Panc1 (cell line): Measurements from ENCODE around the gene ZNF555. TPM values are rescaled to one million over a fixed set of nuclear protein-coding genes. Genes with fewer than 3 reads are reported as not detected.
"Not testable (repeated sequence)": the region's sequence is repeated elsewhere in the genome, so short reads cannot be mapped to it uniquely, and the experiment has no call there.

Experiments used
- ATAC-seq: fragments of 200-7000 bp; cut with Tn5 transposase; 2 replicates; pipeline ENCODE4 v1.9.1; 2020; ENCODE audit warnings: mild to moderate bottlenecking, moderate library complexity
- BruUV-seq: library from RNA; stranded (reverse); fragments of 400-500 nt; replicated peaks from 2 replicates; lab custom pipeline; 2021; lab: Mats Ljungman, UMichigan
- CTCF ChIA-PET: fragments of 300-600 bp; sonication (Branson Sonifier 250); formaldehyde crosslinking; loops from one replicate; lab custom pipeline; 2022; ENCODE audit warnings: antibody characterized with exemption; lab: Charles Lee
- POLR2A ChIA-PET: fragments of 300-600 bp; sonication (Branson Sonifier 250); formaldehyde crosslinking; loops from one replicate; lab custom pipeline; 2022; ENCODE audit warnings: antibody characterized with exemption; lab: Charles Lee
- DNase-seq: peaks from one replicate; pipeline ENCODE4 v3.0.0-alpha.2; 2010; ENCODE audit warnings: low read depth, low spot score
- H3K27ac ChIP-seq: 2 replicates; pipeline ENCODE4 v1.5.1; 2011; ENCODE audit warnings: mild to moderate bottlenecking, low read length, inconsistent platforms
- H3K27me3 ChIP-seq: fragments of 200-500 bp; sonication (Bioruptor generic); 2 replicates; pipeline ENCODE4 v1.6.0; 2014; ENCODE audit warnings: low read length, inconsistent platforms; ENCODE audit not compliant: control insufficient read depth, insufficient read depth
- H3K36me3 ChIP-seq: fragments of 200-500 bp; sonication (Bioruptor generic); 2 replicates; pipeline ENCODE4 v1.5.1; 2014; ENCODE audit warnings: inconsistent platforms, mild to moderate bottlenecking, low read length, moderate library complexity; ENCODE audit not compliant: control insufficient read depth, insufficient read depth
- H3K4me1 ChIP-seq: 2 replicates; pipeline ENCODE4 v1.5.1; 2011; ENCODE audit warnings: inconsistent platforms, mild to moderate bottlenecking, low read length, moderate library complexity; ENCODE audit not compliant: control insufficient read depth, insufficient read depth
- H3K4me3 ChIP-seq, 2 experiments: 2 replicates each; pipeline ENCODE4 v1.5.1; 2011 to 2012; ENCODE audit warnings: low read depth in 2 of 2, low read length in 2 of 2, mild to moderate bottlenecking in 2 of 2, inconsistent platforms in 1 of 2, moderate library complexity in 1 of 2
- H3K9me3 ChIP-seq: fragments of 200-500 bp; sonication (Bioruptor generic); 2 replicates; pipeline ENCODE4 v1.5.1; 2014; ENCODE audit warnings: low read depth, mild to moderate bottlenecking, inconsistent platforms, low read length, moderate library complexity; ENCODE audit not compliant: control insufficient read depth, insufficient read depth
- POLR2AphosphoS5 ChIP-seq: IDR thresholded peaks from 2 replicates; pipeline ENCODE4 v1.6.1; 2012; ENCODE audit warnings: mild to moderate bottlenecking, low read depth, low read length, moderate library complexity
- SIN3A ChIP-seq: IDR thresholded peaks from 2 replicates; pipeline ENCODE4 v1.6.1; 2012; ENCODE audit warnings: low read depth, mild to moderate bottlenecking, low read length, moderate library complexity, borderline replicate concordance; ENCODE audit not compliant: insufficient read depth
- TCF7L2 ChIP-seq: IDR thresholded peaks from 2 replicates; pipeline ENCODE4 v1.6.1; 2011; ENCODE audit warnings: mild to moderate bottlenecking, low read depth, low read length, inconsistent platforms
- in situ Hi-C: cut with HindIII; loops from 2 replicates; pipeline ENCODE4 v1.10.0; 2016; ENCODE audit warnings: low sequenced_read_pairs, low pct_unique_long_range_greater_than_20kb
- intact Hi-C: fragments of 100-400 bp; cut with micrococcal nuclease; formaldehyde crosslinking; loops from one replicate; pipeline ENCODE4 v1.10.0; 2022; ENCODE audit not compliant: unreplicated experiment
- total RNA-seq: library from RNA; stranded (reverse); gene quantifications from one replicate; pipeline ENCODE4 v1.2.1, GENCODE V29; 2021; ENCODE audit not compliant: unreplicated experiment
- TF ChIP-seq, protein P1 (sequence below), 2 experiments: IDR thresholded peaks; 2 replicates each; pipeline ENCODE4 v1.6.1; 2011 to 2012; ENCODE audit warnings: low read depth in 2 of 2, control low read depth in 1 of 2, low read length in 1 of 2, mild to moderate bottlenecking in 1 of 2, moderate library complexity in 1 of 2; ENCODE audit not compliant: insufficient read depth in 1 of 2
- TF ChIP-seq, protein P2 (sequence below): fragments of 450-650 bp; IDR thresholded peaks from 2 replicates; pipeline ENCODE4 v1.5.1; 2017; ENCODE audit warnings: mild to moderate bottlenecking

Gene ZNF555
- total RNA-seq, 1 experiment from 2014 or later, result 7.3 TPM

DNA sequence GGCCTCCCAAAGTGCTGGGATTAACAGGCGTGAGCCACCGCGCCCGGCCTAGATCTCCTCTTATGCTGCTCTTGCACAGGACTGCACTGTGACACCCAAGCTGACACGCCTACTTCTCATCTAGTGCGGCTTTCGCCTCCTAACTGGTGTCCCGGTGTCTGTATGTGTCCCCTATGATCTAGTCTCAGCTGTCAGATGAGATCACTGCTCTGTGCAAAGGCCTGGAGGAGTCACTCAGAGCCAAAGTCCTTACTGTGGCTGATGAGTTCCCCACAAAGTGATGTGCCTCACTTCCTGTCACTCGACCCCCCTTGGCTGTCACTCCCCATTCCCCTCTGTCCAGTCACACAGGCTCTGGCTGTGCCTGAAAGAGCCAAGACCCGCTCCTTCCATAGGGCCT, 28.3 kb downstream of the ZNF555 start:
- in situ Hi-C loops (no loop called here), intact Hi-C loops (loop anchor here (5.0 kb wide), 1 partner anchor 222 kb away; no protein-coding TSS in a partner anchor)
- DNase-seq (no peak), ATAC-seq (no peak)
- BruUV-seq, result no TSS peak
- Histone ChIP-seq H3K4me1 (no peaks in the 10 kb centered on the region), H3K4me3 (no peak overlapping the region), H3K27me3 (no peaks in the 10 kb centered on the region), H3K36me3 (no peaks in the 10 kb centered on the region), H3K27ac (no peak overlapping the region), H3K9me3 (no peaks in the 10 kb centered on the region)
- ChIA-PET CTCF (no interaction called here), POLR2A (no interaction called here)
- TF ChIP-seq POLR2AphosphoS5 (no peak), SIN3A (no peak), TCF7L2 (no peak)
- TF ChIP-seq, protein P1, sequence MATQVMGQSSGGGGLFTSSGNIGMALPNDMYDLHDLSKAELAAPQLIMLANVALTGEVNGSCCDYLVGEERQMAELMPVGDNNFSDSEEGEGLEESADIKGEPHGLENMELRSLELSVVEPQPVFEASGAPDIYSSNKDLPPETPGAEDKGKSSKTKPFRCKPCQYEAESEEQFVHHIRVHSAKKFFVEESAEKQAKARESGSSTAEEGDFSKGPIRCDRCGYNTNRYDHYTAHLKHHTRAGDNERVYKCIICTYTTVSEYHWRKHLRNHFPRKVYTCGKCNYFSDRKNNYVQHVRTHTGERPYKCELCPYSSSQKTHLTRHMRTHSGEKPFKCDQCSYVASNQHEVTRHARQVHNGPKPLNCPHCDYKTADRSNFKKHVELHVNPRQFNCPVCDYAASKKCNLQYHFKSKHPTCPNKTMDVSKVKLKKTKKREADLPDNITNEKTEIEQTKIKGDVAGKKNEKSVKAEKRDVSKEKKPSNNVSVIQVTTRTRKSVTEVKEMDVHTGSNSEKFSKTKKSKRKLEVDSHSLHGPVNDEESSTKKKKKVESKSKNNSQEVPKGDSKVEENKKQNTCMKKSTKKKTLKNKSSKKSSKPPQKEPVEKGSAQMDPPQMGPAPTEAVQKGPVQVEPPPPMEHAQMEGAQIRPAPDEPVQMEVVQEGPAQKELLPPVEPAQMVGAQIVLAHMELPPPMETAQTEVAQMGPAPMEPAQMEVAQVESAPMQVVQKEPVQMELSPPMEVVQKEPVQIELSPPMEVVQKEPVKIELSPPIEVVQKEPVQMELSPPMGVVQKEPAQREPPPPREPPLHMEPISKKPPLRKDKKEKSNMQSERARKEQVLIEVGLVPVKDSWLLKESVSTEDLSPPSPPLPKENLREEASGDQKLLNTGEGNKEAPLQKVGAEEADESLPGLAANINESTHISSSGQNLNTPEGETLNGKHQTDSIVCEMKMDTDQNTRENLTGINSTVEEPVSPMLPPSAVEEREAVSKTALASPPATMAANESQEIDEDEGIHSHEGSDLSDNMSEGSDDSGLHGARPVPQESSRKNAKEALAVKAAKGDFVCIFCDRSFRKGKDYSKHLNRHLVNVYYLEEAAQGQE (IDR thresholded peaks at IDR 0.05; ENCODE audit: insufficient read depth in 1 of 2, low read depth in 2 of 2, low read length in 1 of 2), result no peak
- TF ChIP-seq, protein P2, sequence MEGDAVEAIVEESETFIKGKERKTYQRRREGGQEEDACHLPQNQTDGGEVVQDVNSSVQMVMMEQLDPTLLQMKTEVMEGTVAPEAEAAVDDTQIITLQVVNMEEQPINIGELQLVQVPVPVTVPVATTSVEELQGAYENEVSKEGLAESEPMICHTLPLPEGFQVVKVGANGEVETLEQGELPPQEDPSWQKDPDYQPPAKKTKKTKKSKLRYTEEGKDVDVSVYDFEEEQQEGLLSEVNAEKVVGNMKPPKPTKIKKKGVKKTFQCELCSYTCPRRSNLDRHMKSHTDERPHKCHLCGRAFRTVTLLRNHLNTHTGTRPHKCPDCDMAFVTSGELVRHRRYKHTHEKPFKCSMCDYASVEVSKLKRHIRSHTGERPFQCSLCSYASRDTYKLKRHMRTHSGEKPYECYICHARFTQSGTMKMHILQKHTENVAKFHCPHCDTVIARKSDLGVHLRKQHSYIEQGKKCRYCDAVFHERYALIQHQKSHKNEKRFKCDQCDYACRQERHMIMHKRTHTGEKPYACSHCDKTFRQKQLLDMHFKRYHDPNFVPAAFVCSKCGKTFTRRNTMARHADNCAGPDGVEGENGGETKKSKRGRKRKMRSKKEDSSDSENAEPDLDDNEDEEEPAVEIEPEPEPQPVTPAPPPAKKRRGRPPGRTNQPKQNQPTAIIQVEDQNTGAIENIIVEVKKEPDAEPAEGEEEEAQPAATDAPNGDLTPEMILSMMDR, result no peak

DNA sequence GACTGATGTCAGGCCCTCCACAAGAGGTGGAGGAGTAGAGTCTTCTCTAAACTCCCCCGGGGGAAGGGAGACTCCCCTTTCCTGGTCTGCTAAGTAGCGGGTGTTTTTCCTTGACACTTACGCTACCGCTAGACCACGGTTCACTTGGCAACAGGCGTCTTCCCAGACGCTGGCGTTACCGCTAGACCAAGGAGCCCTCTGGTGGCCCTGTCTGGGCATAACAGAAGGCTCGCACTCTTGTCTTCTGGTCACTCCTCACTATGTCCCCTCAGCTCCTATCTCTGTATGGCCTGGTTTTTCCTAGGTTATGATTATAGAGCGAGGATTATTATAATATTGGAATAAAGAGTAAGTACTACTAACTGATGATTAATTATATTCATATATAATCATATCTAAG, 30.9 kb downstream of the ZNF555 start:
- intact Hi-C loops, result loop anchor here (5.0 kb wide), 1 partner anchor 225 kb away; no protein-coding TSS in a partner anchor

More for the DNA sequence above, 30.9 kb downstream of the ZNF555 start:
- CTCF ChIA-PET, result interaction anchor here (0.8 kb wide), 2 partner anchors 49 to 236 kb away, joined by 3 to 5 read pairs; no protein-coding TSS in a partner anchor
- BruUV-seq, H3K27me3 ChIP-seq, H3K36me3 ChIP-seq, POLR2A ChIA-PET, DNase-seq, H3K9me3 ChIP-seq, H3K4me3 ChIP-seq, in situ Hi-C loops, H3K4me1 ChIP-seq, H3K27ac ChIP-seq, ATAC-seq: not testable (repeated sequence)
